KG1 (cell line): ENCODE measurements around the gene COQ3.
"Not testable (repeated sequence)": the region's sequence is repeated elsewhere in the genome, so short reads cannot be mapped to it uniquely, and the experiment has no call there.

ENCODE experiments used
- DNase-seq: peaks from one replicate; lab custom pipeline; 2025; lab: John Stamatoyannopoulos, UW

The COQ3 gene

GRCh38 chr6:99384507-99384906 lies 9.5 kb downstream of the COQ3 start:
- DNase-seq = no peak

DNA sequence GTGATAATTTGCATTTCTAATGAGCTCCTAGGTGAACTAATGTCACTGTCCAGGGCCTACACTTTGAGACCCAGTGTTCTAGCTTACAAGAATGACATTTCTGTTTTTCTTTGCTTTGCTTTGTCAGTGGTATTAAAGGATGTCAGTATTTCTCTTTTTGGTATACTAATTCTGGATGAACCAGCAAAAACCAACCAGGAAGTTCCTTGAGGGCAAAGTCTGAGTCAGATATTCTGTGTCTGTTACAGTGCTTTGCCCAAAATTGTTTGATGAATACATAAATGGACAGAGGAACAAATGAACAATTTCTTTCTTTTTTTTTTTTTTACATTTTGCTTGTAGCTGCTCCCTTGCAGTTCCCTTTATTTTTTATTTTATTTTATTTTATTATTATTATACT lies 15.4 kb downstream of the COQ3 start:
- DNase-seq = no peak

- DNase-seq = no peak
These were observed 24.5 kb downstream of the COQ3 start for GRCh38 chr6:99369533-99369932.

GRCh38 chr6:99366852-99367251 lies 27.1 kb downstream of the COQ3 start:
- DNase-seq = no peak

GRCh38 chr6:99364026-99364425 lies 30.0 kb downstream of the COQ3 start:
- DNase-seq = no peak

- no peak for DNase-seq
These were observed 31.2 kb downstream of the COQ3 start for GRCh38 chr6:99362678-99363268.

DNA sequence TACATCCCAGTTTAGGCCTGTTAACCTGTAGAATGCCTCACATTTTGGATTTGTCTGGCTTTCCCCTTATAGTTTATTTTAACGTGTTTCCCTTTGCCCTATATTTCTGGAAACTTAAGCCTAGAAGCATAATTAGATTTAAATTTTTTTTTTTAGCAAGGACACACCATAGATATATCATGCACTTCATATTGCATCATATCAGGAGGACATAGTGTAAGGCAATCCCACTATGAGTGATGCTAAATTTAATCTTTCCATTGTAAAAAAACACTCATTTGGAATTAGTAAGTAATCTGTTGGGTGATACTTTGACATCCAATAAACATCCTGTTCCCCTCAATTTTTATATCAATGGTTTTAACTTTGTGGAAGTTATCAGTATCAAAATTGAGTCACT lies 34.2 kb downstream of the COQ3 start:
- DNase-seq = no peak

DNA sequence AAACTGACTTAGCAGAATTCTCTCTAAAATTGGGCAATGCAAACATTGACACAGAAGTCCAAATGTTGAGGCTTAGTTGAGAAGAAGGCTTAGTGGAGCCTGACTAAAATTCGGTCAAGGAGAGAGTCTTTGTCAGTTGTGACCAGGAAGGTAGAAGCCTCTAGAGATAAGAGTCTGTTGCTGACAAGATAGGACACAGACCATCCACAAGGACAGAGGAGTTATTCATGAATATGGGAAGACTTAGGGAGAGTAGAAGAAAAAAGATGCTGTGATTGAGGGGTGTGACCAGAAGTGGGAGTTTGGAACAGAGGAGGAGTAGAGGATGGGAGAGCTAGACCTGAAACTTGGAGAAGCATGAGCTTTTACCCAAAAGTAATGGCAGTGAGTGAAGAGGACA lies 37.4 kb downstream of the COQ3 start:
- no peak for DNase-seq

GRCh38 chr6:99354983-99355382 lies 39.0 kb downstream of the COQ3 start:
- no peak for DNase-seq

- DNase-seq = no peak
These were observed 40.9 kb downstream of the COQ3 start for GRCh38 chr6:99353126-99353525.

GRCh38 chr6:99350573-99350972 lies 43.4 kb downstream of the COQ3 start:
- no peak for DNase-seq

DNA sequence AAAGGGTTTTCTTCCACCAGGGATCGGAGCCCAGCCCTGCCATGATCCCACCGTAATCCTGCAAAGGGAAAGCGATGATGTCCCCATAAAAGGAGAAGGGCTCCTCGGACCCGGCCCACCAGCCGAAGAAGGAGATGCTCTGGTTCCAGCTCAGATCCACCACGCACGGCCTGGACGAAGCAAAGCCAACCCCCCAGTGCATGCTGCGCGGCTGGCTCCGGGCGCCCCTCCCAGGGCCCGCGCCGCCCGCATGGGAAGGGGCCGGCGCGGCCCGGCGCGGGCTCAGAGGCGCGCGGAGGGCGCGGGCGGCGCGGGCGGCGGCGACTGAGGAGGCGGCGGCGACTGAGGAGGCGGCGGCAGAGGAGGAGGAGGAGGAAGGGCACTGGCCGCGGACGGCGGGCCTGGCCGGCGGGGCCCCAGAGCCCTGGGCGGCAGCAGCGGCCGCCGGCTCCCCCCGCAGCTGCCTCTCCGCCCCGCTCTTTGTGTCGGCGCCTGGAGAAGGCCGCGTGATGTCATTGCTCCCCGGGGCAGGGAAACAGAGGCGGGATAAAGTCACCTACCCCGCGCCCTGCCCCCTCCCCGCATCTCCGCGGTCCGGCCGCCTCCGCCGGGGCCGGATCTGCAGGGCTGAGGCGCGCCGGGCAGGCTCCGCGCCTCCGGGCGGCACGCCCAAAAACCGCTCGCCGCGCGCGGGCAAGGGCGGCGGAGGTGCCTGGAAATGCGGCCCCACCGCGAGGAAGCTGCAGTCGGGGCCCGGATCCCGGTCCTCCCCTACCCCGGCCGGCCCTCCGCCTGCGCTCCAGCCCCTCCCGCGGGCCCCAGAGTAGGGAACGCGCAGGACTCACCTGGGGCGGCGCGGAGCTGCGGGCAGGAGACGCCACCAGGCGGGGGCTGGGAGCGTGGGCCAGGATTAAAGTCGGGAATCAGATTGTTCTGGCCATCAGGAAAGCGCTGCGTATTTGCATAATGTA lies 44.5 kb downstream of the COQ3 start, which contains the start of gene FAXC:
Gene FAXC (minus strand): TSS at position 504 of the 971 bp plus-strand sequence. CDS start 302 bp downstream, at position 202.
- no peak for DNase-seq

GRCh38 chr6:99348288-99349170 lies 45.5 kb downstream of the COQ3 start:
- DNase-seq = no peak

DNA sequence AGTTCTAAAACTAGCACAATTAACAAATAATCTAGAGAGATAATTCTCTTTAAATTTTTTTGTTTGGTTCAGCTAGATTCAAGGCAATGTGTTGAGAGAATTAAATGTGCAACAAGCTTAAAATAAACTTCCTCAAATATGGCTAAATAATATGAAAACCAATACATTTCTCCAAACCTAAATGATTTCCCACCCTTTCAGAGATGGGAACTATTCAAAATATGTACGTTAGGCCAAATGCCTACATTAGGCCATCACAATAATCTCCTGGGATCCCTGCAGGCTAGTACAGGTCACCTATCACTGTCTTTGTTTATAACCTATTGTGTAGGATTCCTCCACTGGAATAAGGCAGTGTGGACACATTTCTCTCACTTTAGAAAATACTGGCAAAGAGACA lies 46.2 kb downstream of the COQ3 start:
- DNase-seq = no peak

DNA sequence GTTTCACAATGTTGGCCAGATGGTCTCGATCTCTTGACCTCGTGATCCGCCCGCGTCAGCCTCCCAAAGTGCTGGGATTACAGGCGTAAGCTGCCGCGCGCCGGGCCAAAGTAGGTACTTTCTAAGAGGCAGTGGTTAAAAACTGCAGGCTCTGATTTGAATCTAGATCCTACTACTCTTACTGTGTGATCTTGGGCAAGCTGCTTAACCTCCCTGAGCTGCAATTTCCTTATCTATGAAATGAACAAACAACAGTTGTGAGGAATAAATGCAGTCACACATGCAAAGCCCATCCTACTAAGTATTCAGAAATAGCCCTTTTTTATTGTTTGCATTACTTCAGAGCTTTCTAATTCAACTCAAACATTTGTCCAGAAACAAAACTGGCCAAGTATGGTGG lies 47.4 kb downstream of the COQ3 start:
- no peak for DNase-seq

- DNase-seq = no peak
These were observed 48.8 kb downstream of the COQ3 start for GRCh38 chr6:99345164-99345563.

DNA sequence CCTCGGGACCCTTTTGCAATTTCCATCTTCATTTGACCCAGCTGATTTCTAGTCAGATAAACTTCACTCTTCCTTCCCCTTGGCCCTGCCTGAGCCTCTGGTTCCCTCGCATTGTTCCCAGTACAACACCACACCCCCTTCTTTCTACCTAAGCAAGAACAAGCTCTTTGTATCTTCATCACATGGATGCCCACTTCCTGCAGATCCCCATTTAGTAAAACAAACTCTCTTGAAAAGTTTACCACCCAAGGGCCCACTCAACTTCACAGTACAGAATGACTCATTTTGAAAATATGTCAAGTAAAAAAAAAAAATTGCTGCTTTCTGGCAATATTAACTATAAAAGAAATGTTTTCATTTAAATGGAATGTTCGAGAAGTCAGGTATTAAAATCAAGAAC lies 49.7 kb downstream of the COQ3 start:
- no peak for DNase-seq

- no peak for DNase-seq
These were observed 52.0 kb downstream of the COQ3 start for GRCh38 chr6:99341862-99342455.

- no peak for DNase-seq
These were observed 55.8 kb downstream of the COQ3 start for GRCh38 chr6:99338188-99338587.

DNA sequence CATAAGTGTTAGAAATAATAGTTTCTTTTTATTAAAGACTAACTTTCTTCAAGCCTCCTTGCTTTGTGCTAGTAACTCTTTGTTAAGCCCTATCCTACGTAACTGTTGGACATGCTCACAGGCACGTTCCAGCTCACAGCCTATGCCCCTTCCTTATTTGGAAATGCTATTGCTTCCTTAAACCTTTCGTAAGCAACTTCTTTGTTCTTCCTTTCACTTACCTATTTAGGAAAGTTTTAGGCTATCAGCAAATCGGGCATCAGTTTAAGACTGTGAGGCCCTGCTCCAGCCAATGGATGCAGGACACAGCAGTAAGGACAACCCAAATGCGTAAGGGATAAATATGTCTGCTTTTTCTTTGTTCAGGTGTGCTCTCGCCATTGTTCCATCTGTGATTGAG lies 58.7 kb downstream of the COQ3 start:
- not testable (repeated sequence) for DNase-seq

DNA sequence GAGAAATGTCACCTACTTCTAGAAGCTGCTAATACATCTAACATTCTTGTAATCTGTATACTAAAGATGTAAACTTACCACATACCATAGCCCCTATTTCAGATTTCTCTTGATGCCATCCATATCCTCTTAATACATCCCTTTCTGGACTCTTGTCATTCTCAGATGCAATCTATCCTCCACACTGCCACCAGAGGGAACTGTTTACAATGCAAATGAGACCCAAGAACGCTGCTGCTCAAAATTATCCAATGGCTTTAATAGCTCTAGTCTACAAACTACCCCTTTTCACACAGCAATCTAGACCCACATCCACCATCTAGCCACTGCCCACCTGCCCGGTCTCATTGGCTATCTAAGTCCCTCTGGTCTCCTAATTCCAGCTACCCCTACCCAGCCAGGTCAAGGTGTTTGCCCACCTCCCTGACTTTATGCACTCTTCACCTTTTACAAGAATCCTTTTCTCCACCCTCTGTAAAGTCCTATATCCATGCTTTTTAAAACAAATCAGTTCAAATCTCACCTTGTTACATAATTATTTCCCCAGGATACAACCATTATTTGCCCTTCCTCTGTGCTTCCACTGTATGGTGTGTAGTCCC lies 59.4 kb downstream of the COQ3 start:
- no peak for DNase-seq

GRCh38 chr6:99333068-99333467 lies 60.9 kb downstream of the COQ3 start:
- no peak for DNase-seq
